Stimulated activated CD4-positive, alpha-beta T cell treated with anti-CD3 and anti-CD28 coated beads, Interleukin-2, amount 100 ng/mL, for 4 hours (primary cell): ENCODE results near the gene TTLL8.

Experiments used
- DNase-seq: peaks from one replicate; pipeline ENCODE4 v3.0.0-alpha.2; 2020; ENCODE audit warnings: low read depth

The TTLL8 gene

GRCh38 chr22:50082961-50083461 lies 24.9 kb upstream of the TTLL8 start:
- no peak for DNase-seq

- DNase-seq, result no peak
Observed at GRCh38 chr22:50082197-50082715, 24.2 kb upstream of the TTLL8 start.

DNA sequence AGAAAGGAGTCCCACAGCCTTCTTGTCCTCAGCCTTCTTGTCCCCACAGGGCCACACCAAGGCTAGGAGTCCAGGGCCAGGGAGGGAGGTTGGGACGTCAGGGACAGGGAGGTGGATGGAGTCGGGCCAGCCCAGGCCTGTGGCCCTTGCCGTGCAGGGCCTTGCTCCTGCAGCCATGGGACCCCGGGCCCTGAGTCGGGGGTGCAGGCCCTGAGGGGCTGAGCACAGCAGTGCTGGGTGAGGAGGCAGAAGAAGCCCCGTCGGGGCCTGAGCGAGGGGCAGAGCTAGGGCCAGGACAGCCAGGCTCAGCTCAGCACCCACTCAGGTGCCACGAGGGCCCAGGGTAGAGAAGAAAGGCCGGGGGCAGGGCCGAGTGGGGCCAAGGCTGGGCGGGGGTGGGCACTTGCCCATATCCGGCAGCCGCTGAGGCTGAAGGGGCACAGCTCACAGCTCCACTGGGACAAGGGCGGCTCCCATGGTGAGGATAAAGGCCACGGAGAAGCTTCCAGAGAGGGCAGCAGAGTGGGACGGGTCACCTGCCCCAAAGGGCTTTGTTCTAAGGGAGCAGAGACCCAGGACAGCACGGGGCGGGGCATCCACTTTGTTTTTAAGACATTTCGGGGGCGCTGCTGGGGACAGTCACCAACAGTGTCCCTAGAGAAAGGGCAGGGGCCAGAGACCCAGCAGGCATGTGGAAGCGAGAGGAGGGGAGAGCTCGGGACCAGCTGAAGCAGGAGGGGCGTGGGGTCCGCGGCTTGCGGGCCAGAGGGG lies 23.5 kb upstream of the TTLL8 start:
- DNase-seq, result no peak

DNA sequence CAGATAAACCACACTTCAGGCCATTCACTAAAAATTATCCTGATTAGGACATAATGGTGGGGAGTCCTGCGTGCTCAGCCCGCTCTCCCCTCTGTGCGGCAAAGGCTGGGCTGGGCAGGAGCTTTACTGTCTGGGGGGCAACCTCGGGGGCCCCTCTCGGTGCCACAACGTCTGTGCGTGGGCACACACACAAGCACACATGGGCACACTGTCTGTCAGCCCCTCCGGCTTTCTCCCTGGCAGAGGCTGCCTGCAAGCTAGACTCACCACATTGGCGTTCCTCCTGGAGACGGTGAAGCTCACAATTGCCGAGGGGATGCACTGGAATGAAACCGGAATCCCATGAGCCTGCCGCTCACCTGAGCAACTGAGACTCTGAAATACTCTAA lies 22.0 kb upstream of the TTLL8 start:
- DNase-seq, result no peak

DNA sequence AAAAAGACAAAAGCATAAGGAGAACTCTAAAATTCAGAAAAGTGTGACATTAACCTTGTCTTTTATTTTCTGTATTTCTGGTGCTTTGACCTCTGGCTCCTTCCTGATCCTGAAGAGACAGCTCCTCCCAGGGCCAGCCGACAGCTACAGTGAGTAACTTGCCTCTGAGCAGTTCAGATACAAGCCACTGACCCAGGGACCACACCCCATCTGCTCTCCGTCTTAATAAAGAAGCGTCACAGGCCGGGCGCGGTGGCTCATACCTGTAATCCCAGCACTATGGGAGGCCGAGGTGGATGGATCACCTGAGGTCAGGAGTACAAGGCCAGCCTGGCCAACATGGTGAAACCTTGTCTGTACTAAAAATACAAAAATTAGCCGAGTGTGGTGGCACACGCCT lies 20.7 kb upstream of the TTLL8 start:
- DNase-seq, result no peak

DNA sequence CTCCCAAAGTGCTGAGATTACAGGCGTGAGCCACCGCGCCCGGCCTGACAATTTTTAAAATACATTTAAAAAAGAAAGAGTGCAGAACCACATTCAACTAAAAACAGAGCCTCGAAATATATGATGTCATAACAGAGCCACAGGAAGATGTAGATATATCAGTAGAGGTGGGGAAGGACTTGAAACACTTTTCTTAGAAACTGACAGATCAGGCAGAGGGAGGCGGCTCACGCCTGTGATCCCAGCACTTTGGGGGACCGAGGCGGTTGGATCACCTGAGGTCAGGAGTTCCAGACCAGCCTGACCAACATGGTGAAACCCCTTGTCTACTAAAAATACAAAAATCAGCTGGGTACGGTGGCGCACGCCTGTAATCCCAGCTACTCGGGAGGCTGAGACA lies 20.1 kb upstream of the TTLL8 start:
- DNase-seq, result no peak

DNA sequence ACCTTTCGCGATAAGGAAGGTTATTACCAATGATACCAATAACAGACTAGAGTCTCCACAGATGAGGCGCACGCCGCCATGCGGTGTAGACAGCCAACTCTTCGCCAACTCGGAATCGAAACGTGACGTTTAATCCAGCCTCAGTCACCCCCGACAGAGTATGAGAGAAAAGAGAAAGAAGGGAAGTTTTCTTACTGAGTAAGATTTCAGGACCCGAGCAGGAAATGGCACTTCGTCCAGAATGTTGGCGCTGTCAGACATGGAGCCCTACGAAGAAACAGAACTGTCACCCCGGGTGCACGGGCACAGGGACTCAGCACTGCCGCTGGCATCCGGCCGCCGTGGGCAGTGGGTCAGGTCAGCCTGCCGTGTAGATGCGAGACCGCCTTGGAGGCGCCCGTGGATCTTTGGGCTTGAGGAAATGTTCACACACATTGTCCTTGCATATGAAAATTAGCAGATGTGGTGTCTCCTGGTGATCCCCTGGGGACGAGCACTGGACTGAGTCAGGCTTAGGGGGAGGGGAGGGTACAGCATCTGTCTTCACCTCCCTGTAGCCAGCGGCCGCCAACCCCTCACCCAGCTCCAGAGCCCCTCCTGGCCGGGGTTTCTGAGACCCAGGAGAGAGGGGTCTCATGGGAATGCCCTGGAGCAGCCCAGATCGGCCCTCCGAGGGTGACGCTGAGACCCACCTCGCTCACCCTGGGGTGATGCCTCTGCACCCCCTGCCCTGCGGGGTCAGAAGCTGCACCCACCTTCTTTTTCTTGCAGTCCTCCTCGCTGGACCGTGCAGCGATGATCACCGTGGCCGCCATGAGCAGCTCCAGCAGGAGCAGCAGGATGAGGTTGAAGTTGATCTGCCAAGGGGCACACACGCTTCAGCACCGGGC lies 18.8 kb upstream of the TTLL8 start:
- DNase-seq, result no peak

DNA sequence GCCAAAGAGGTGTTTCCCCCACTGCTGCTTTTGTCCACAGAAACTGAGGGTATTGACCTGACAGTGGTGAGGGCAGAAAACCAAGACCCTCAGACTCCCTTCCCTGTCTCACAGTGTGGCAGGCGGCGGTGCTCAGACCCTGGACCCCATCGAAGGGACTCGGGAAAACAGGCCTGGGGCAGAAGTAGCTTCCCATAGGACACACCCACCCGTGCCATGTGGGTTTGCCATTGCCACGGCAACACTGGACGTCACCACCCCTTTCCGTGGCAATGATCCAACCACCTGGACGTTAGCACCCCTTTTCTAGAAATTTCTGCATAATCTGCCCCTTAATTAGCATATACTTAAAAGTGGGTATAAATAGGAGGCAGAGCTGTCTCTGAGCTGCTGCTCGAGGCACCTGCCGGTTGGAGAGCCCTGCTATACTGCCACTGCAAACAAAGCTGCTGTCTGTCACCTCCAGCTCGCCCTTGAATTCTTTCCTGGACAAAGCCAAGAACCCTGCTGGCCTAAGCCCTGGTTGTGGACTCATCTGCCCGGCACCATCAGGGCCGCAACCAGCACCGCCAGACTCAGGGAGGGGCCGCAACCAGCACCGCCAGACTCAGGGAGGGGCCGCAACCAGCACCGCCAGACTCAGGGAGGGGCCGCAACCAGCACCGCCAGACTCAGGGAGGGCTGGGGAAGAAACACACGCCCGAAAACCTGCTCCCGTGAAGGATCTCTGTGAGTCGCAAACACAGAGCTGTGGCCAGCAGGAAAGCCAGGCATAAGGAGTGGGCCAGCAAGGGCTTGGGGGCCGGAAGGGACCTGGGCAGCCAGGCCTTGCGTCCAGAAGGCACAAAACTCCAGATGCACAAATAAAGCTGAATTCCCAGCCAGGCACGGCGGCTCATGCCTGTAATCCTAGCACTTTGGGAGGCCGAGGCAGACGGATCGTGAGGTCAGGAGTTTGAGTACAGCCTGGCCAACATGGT lies 16.7 kb upstream of the TTLL8 start:
- no peak for DNase-seq

GRCh38 chr22:50074056-50074455 lies 16.0 kb upstream of the TTLL8 start:
- no peak for DNase-seq

GRCh38 chr22:50072714-50073538 lies 14.8 kb upstream of the TTLL8 start:
- DNase-seq, result no peak

GRCh38 chr22:50072167-50072555 lies 14.1 kb upstream of the TTLL8 start:
- DNase-seq, result no peak

GRCh38 chr22:50071432-50072166 lies 13.5 kb upstream of the TTLL8 start:
- DNase-seq, result no peak

- no peak for DNase-seq
Observed at GRCh38 chr22:50070366-50070765, 12.3 kb upstream of the TTLL8 start.

GRCh38 chr22:50068096-50068495 lies 10.0 kb upstream of the TTLL8 start:
- DNase-seq, result no peak

DNA sequence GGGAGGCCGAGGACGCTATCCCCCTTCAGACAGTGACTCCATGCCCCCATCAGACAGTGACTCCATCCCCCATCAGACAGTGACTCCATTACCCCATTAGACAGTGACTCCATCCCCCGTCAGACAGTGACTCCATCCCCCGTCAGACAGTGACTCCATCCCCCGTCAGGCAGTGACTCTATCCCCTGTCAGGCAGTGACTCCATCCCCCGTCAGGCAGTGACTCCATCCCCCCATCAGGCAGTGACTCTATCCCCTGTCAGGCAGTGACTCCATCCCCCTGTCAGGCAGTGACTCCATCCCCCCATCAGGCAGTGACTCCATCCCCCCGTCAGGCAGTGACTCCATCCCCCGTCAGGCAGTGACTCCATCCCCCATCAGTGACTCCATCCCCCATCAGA lies 9.1 kb upstream of the TTLL8 start:
- DNase-seq, result no peak

- DNase-seq, result no peak
Observed at GRCh38 chr22:50064453-50064852, 6.4 kb upstream of the TTLL8 start.

- DNase-seq, result no peak
Observed at GRCh38 chr22:50063589-50064393, 5.7 kb upstream of the TTLL8 start.

DNA sequence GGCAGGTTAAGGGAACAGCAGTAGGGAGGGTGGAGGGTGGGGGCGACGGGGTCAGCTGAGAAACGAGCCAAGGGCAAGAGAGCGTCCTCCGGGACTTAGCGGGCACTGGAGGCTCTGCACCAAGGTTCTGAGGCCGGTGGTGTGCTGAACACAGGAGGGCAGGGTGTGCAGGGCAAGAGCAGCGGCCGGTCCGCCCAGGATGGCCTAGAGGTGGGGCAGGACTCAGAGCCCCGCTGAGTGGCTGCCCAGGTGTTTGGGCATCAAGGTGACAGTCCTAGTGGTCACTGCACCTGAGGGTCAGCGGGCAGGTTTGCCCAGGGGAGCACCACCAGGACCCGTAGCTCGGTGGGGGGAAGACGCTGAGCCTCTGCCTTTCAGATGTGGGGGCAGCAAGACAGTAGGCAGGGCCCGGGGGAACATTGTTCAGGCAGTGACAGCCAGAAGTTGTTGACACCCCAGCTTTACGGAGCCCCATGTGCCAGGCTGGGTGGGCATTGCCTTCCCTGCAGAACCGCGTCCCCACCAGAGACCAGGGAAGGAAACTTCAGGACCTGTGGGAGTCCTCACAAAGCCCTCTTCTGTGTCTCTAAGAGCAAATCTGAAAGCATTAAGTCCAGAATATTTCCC lies 4.5 kb upstream of the TTLL8 start:
- DNase-seq, result no peak

DNA sequence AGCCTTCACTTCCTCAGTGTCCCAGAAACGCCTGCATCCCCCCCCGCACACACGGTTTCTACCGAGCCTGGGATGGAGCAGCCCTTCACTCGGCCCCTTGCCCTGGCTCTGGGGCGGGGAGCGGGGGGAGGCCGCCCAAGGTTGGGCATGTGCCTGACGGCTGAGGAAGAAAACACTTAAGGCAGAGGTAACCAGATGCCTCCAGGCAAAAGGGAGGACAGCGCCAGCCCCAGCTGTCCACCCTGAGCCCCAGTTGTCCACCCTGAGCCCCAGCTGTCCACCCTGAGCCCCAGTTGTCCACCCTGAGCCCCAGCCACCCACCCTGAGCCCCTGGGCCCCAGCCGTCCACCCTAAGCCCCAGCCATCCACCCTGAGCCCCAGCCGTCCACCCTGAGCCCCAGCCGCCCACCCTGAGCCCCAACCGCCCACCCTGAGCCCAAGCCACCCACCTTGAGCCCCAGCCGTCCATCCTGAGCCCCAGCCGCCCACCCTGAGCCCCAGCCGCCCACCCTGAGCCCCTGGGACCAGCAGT lies 3.8 kb upstream of the TTLL8 start:
- DNase-seq, result no peak
